SH-SY5Y (cell line): ENCODE data around the gene TMEM167A.

Source experiments
- GATA2 ChIP-seq: IDR thresholded peaks from 2 replicates; pipeline ENCODE4 v1.6.1; 2011; ENCODE audit warnings: mild to moderate bottlenecking, low read depth, low read length
- GATA3 ChIP-seq: IDR thresholded peaks from 2 replicates; pipeline ENCODE4 v1.6.1; 2011; ENCODE audit warnings: low read depth, mild to moderate bottlenecking, low read length, moderate library complexity

- no peak for TF ChIP-seq GATA2
- no peak for TF ChIP-seq GATA3
These were observed 13.0 kb upstream of the TMEM167A start for GRCh38 chr5:83090169-83090568.
